ENCODE results near the gene KCNJ1. TPM values are rescaled to one million over a fixed set of nuclear protein-coding genes. Genes with fewer than 3 reads are reported as not detected.

The KCNJ1 gene
- total and polyA plus RNA-seq, 10 of the 15 experiments (the other 5 are each of a cell fraction or from before 2014, with no cell fraction given), result not detected

GRCh38 chr11:128916681-128917080 is 49.6 kb upstream of the KCNJ1 start:
- ChIA-PET POLR2A (no interaction called here), CTCF (interaction anchor here (1.2 kb wide), 1 partner anchor 15 kb away, joined by 3 read pairs; no protein-coding TSS in a partner anchor)
- FAIRE-seq, result no peak

More at GRCh38 chr11:128916681-128917080, 49.6 kb upstream of the KCNJ1 start:
- no peak for TF ChIP-seq HCFC1 (IDR thresholded peaks at IDR 0.05; ENCODE audit: low read length)
- no peak for TF ChIP-seq STAT1 (conservative IDR thresholded peaks at IDR 0.05)
- no peak for TF ChIP-seq CREB1 (IDR thresholded peaks at IDR 0.05; ENCODE audit: low read depth)
- TF ChIP-seq NBN (IDR thresholded peaks at IDR 0.05), result no peak
- TF ChIP-seq MEF2A (IDR thresholded peaks at IDR 0.05; ENCODE audit: insufficient read depth, low read depth, low read length), result no peak
- no peak for TF ChIP-seq ESRRA (IDR thresholded peaks at IDR 0.05; ENCODE audit: low read length)
- no peak for TF ChIP-seq BCLAF1 (IDR thresholded peaks at IDR 0.05)
- TF ChIP-seq NFYA (IDR thresholded peaks at IDR 0.05; ENCODE audit: borderline replicate concordance, low read depth, low read length), result no peak
- no peak for TF ChIP-seq JUNB (IDR thresholded peaks at IDR 0.05)
- TF ChIP-seq CHD2 (IDR thresholded peaks at IDR 0.05; ENCODE audit: borderline replicate concordance, low read depth, low read length), result no peak
- no peak for TF ChIP-seq ZNF622 (IDR thresholded peaks at IDR 0.05)
- no peak for TF ChIP-seq RELB (IDR thresholded peaks at IDR 0.05; ENCODE audit: low read depth)
- TF ChIP-seq LARP7 (IDR thresholded peaks at IDR 0.05), result no peak
- ChIA-PET SMC1A (ENCODE audit: uncharacterized antibody, unreplicated experiment) (interaction anchor here (1.2 kb wide), 1 partner anchor 9 kb away, joined by 4 read pairs; no protein-coding TSS in a partner anchor), RAD21 (ENCODE audit: unreplicated experiment) (no interaction called here)
- H3K4me3 ChIP-seq, result no peak overlapping the region
- ATAC-seq (no peak), DNase-seq (ENCODE audit: low read depth, low spot score) (no peak)
- no peak overlapping the region for H2AFZ ChIP-seq (ENCODE audit: control insufficient read depth, low read depth, low read length)
- H3K79me2 ChIP-seq (ENCODE audit: control insufficient read depth, insufficient read depth, low read length), result no peaks in the 10 kb centered on the region
- BruUV-seq (replicated peaks), result no TSS peak
- H3K4me1 ChIP-seq (ENCODE audit: control insufficient read depth, insufficient read depth, low read length), result no peaks in the 10 kb centered on the region
- H3K4me2 ChIP-seq (ENCODE audit: control insufficient read depth, insufficient read depth), result no peak overlapping the region
- H3K27ac ChIP-seq (ENCODE audit: control insufficient read depth, insufficient read depth), result no peak overlapping the region
- no peaks in the 10 kb centered on the region for H3K9me3 ChIP-seq (replicated peaks; ENCODE audit: control insufficient read depth, insufficient read depth, low read length)
- no peaks in the 10 kb centered on the region for H3K36me3 ChIP-seq (ENCODE audit: control insufficient read depth in 2 of 2, insufficient read depth in 2 of 2, low read length in 1 of 2)
- intact Hi-C loops (cut with micrococcal nuclease; ENCODE audit: unreplicated experiment) (no loop called here), in situ Hi-C loops (cut with MboI) (no loop called here)
- no peaks in the 10 kb centered on the region for H4K20me1 ChIP-seq (ENCODE audit: control insufficient read depth, insufficient read depth)
- WGBS (ENCODE audit: insufficient coverage, insufficient replicate concordance, low lambda C conversion rate, missing lambda C conversion rate), result 34% methylated on average over 2 of the region's 2 CpGs
- no peak overlapping the region for H3K9ac ChIP-seq (ENCODE audit: control insufficient read depth, insufficient read depth, low read length)
- H3K27me3 ChIP-seq (replicated peaks in 1 of 2; ENCODE audit: control insufficient read depth in 2 of 2, insufficient read depth in 2 of 2, low read length in 1 of 2), result peaks cover 0 to 3% of the 10 kb centered on the region in 2 experiments; a peak in 3 of 4 replicates

All from GM12878 (cell line).